Measurements from ENCODE around the gene SLC50A1. TPM values are rescaled to one million over a fixed set of nuclear protein-coding genes. Genes with fewer than 3 reads are reported as not detected.

SLC50A1 gene
- polyA plus RNA-seq, 1 donor (not counting 4 experiments of a cell fraction or from before 2014, with no cell fraction given): 54.5 TPM

DNA sequence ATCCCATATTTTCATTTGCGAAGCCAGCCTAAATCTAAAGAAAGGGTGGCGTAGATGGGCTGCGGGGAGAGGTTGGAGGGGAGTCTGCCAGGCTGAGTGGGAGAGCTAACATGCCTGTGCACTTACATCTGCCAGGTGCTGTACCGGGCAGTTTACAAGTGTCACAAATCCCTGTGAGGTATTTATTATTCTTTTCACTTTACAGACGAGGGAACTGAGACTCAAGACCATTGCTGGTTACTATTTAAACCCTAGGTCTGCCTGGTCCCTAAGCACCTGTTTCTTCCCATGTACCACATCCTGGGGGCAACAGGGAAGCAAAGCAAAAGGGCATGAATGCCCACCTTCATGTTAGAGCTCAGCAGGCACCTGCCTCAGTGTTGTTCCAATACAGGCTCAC lies 27.4 kb upstream of the SLC50A1 start:
- Histone ChIP-seq H3K9ac (ENCODE audit: control insufficient read depth, extremely low read depth, insufficient read depth, low read length) (no peak overlapping the region), H3K27me3 (ENCODE audit: control insufficient read depth, extremely low read depth, insufficient read depth, low read length) (no peaks in the 10 kb centered on the region), H3K4me3 (ENCODE audit: control insufficient read depth in 2 of 3, extremely low read depth in 1 of 3, insufficient read depth in 2 of 3, low read depth in 1 of 3, low read length in 3 of 3) (no peak overlapping the region), H3K4me1 (ENCODE audit: control insufficient read depth, extremely low read depth, insufficient read depth, low read length) (peaks cover 1% of the 10 kb centered on the region), H3K9me1 (ENCODE audit: control insufficient read depth, extremely low read depth, insufficient read depth, low read length) (no peaks in the 10 kb centered on the region), H3K4me2 (ENCODE audit: control insufficient read depth, extremely low read depth, insufficient read depth, low read depth, low read length) (no peak overlapping the region), H4K20me1 (ENCODE audit: control insufficient read depth, extremely low read depth, insufficient read depth, low read length) (no peaks in the 10 kb centered on the region), H3K36me3 (ENCODE audit: control insufficient read depth in 2 of 2, extremely low read depth in 1 of 2, insufficient read depth in 2 of 2, low read length in 2 of 2) (no peaks in the 10 kb centered on the region), H3K79me2 (ENCODE audit: control insufficient read depth, insufficient read depth, low read length) (no peaks in the 10 kb centered on the region), H3K27ac (ENCODE audit: control insufficient read depth, insufficient read depth, low read length) (no peak overlapping the region), H2AFZ (ENCODE audit: control insufficient read depth, low read length) (no peak overlapping the region), H3K9me3 (ENCODE audit: control insufficient read depth, low read depth, low read length) (no peaks in the 10 kb centered on the region)
- no peak for DNase-seq (ENCODE audit: low read depth, low spot score)
- no peak for TF ChIP-seq EZH2 (IDR thresholded peaks at IDR 0.05; ENCODE audit: low read length)
- TF ChIP-seq, protein P1, sequence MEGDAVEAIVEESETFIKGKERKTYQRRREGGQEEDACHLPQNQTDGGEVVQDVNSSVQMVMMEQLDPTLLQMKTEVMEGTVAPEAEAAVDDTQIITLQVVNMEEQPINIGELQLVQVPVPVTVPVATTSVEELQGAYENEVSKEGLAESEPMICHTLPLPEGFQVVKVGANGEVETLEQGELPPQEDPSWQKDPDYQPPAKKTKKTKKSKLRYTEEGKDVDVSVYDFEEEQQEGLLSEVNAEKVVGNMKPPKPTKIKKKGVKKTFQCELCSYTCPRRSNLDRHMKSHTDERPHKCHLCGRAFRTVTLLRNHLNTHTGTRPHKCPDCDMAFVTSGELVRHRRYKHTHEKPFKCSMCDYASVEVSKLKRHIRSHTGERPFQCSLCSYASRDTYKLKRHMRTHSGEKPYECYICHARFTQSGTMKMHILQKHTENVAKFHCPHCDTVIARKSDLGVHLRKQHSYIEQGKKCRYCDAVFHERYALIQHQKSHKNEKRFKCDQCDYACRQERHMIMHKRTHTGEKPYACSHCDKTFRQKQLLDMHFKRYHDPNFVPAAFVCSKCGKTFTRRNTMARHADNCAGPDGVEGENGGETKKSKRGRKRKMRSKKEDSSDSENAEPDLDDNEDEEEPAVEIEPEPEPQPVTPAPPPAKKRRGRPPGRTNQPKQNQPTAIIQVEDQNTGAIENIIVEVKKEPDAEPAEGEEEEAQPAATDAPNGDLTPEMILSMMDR (optimal IDR thresholded peaks at IDR 0.05 in 1 of 3, IDR thresholded peaks at IDR 0.05 in 1 of 3, conservative IDR thresholded peaks at IDR 0.05 in 1 of 3; ENCODE audit: extremely low read depth in 1 of 3, insufficient read depth in 2 of 3, low read length in 3 of 3): no peak
- FAIRE-seq: no peak
- dilution Hi-C loops (cut with MboI; ENCODE audit: extremely low pct_ligation_motif_present, low sequenced_read_pairs): no loop called here

DNA sequence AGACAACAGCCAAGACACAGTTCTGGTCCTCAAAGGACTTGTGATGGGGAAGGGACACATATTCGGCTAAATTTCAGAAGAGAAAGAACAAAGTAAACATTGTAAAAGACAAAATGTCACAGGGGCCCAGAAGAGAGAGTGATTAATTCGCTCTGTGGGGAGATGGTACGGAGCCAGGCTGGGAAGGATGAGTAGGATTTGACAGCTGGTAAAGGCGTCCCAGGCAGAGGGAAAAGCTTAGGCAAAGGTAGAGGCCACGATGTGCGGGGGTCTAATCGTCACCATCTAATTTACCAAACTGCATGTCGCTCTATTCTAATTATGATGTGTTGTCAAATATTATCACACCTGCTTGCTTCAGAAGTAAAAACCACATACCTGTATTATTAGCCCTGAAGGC lies 25.3 kb upstream of the SLC50A1 start:
- H3K36me3 ChIP-seq (ENCODE audit: control insufficient read depth in 2 of 2, extremely low read depth in 1 of 2, insufficient read depth in 2 of 2, low read length in 2 of 2): no peaks in the 10 kb centered on the region
- H3K4me1 ChIP-seq (ENCODE audit: control insufficient read depth, extremely low read depth, insufficient read depth, low read length): peaks cover 6% of the 10 kb centered on the region
- TF ChIP-seq EZH2 (IDR thresholded peaks at IDR 0.05; ENCODE audit: low read length): no peak
- TF ChIP-seq, protein P1 (optimal IDR thresholded peaks at IDR 0.05 in 1 of 3, IDR thresholded peaks at IDR 0.05 in 1 of 3, conservative IDR thresholded peaks at IDR 0.05 in 1 of 3; ENCODE audit: extremely low read depth in 1 of 3, insufficient read depth in 2 of 3, low read length in 3 of 3): no peak
- no peaks in the 10 kb centered on the region for H3K9me3 ChIP-seq (ENCODE audit: control insufficient read depth, low read depth, low read length)
- H3K4me3 ChIP-seq (ENCODE audit: control insufficient read depth in 2 of 3, extremely low read depth in 1 of 3, insufficient read depth in 2 of 3, low read depth in 1 of 3, low read length in 3 of 3): no peak overlapping the region
- no peak overlapping the region for H3K27ac ChIP-seq (ENCODE audit: control insufficient read depth, insufficient read depth, low read length)
- H3K27me3 ChIP-seq (ENCODE audit: control insufficient read depth, extremely low read depth, insufficient read depth, low read length): no peaks in the 10 kb centered on the region
- no peak overlapping the region for H2AFZ ChIP-seq (ENCODE audit: control insufficient read depth, low read length)
- H3K9ac ChIP-seq (ENCODE audit: control insufficient read depth, extremely low read depth, insufficient read depth, low read length): no peak overlapping the region
- no peak for DNase-seq (ENCODE audit: low read depth, low spot score)
- dilution Hi-C loops (cut with MboI; ENCODE audit: extremely low pct_ligation_motif_present, low sequenced_read_pairs): no loop called here
- H3K4me2 ChIP-seq (ENCODE audit: control insufficient read depth, extremely low read depth, insufficient read depth, low read depth, low read length): no peak overlapping the region
- H3K79me2 ChIP-seq (ENCODE audit: control insufficient read depth, insufficient read depth, low read length): no peaks in the 10 kb centered on the region
- H4K20me1 ChIP-seq (ENCODE audit: control insufficient read depth, extremely low read depth, insufficient read depth, low read length): no peaks in the 10 kb centered on the region
- FAIRE-seq: no peak
- H3K9me1 ChIP-seq (ENCODE audit: control insufficient read depth, extremely low read depth, insufficient read depth, low read length): no peaks in the 10 kb centered on the region
